Vagina (tissue), 2 donors: ENCODE data around the gene ITSN1.

Experiments used
- POLR2A ChIP-seq, 2 donors: fragments of 450-650 bp; IDR thresholded peaks; one replicate each; pipeline ENCODE4 v1.6.1; 2017; ENCODE audit warnings: antibody characterized with exemption in 2 of 2, mild to moderate bottlenecking in 2 of 2, moderate library complexity in 2 of 2
- TF ChIP-seq, protein P1 (sequence below), 3 experiments: fragments of 450-650 bp in 2 of 3; fragments of 200-600 bp in 1 of 3; sonication (generic) in 1 of 3; IDR thresholded peaks; one replicate each; pipeline ENCODE4 v1.5.1; 2017 to 2019; ENCODE audit warnings: antibody characterized with exemption in 3 of 3, mild to moderate bottlenecking in 2 of 3, moderate library complexity in 2 of 3

DNA sequence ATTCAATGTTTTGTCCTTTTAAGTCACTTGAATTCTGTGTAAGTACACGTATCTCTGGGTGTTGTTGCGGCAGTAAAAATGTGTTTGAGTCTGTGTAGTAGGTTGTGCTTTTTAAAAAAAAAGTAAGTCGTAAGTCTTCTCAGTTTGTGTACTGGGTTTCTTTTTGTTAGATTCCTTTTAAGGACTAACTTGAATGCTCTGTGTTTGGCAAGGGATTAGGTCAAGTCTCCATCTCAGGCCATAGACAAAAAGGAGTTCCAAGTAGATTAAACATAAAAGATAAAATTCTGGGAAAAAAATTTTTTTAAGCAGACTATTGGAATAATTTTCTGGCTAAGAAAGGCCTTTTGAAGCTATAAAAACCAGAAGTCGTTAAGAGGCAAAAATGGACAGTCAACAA, 160.2 kb downstream of the ITSN1 start:
- TF ChIP-seq, protein P1, sequence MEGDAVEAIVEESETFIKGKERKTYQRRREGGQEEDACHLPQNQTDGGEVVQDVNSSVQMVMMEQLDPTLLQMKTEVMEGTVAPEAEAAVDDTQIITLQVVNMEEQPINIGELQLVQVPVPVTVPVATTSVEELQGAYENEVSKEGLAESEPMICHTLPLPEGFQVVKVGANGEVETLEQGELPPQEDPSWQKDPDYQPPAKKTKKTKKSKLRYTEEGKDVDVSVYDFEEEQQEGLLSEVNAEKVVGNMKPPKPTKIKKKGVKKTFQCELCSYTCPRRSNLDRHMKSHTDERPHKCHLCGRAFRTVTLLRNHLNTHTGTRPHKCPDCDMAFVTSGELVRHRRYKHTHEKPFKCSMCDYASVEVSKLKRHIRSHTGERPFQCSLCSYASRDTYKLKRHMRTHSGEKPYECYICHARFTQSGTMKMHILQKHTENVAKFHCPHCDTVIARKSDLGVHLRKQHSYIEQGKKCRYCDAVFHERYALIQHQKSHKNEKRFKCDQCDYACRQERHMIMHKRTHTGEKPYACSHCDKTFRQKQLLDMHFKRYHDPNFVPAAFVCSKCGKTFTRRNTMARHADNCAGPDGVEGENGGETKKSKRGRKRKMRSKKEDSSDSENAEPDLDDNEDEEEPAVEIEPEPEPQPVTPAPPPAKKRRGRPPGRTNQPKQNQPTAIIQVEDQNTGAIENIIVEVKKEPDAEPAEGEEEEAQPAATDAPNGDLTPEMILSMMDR (IDR thresholded peaks at IDR 0.05) = no peak
- no peak for TF ChIP-seq POLR2A (IDR thresholded peaks at IDR 0.05)
